GM12801 (cell line): ENCODE measurements around the gene KATNAL1.

Experiments used
- CTCF ChIP-seq: IDR thresholded peaks from one replicate; pipeline ENCODE4 v1.5.1; 2011; ENCODE audit warnings: control low read depth; ENCODE audit not compliant: insufficient read length; ENCODE audit errors: extremely low read depth

The KATNAL1 gene

GRCh38 chr13:30156826-30157615 is 150.3 kb downstream of the KATNAL1 start:
- no peak for TF ChIP-seq CTCF

- TF ChIP-seq CTCF = no peak
These were observed 151.1 kb downstream of the KATNAL1 start for GRCh38 chr13:30156270-30156669.

GRCh38 chr13:30154931-30155330 is 152.4 kb downstream of the KATNAL1 start:
- no peak for TF ChIP-seq CTCF

GRCh38 chr13:30154531-30154930 is 152.8 kb downstream of the KATNAL1 start:
- TF ChIP-seq CTCF = no peak

- no peak for TF ChIP-seq CTCF
These were observed 153.6 kb downstream of the KATNAL1 start for GRCh38 chr13:30153545-30154426.
